Stomach (tissue), 9 donors: ENCODE measurements around the gene RBFOX1. TPM values are rescaled to one million over a fixed set of nuclear protein-coding genes. Genes with fewer than 3 reads are reported as not detected.

ENCODE experiments used
- DNase-seq, 2 donors: peaks; one replicate each; pipeline versions ENCODE4 v3.0.0 to v3.0.0-alpha.2; 2013 to 2019
- H3K27ac ChIP-seq, 5 donors: fragments of 200-600 bp in 4 of 5; sonication (generic) in 4 of 5; one replicate each; pipeline ENCODE4 v1.5.1; 2013 to 2019; ENCODE audit warnings: mild to moderate bottlenecking in 1 of 5, moderate library complexity in 1 of 5
- H3K27me3 ChIP-seq, 3 donors: fragments of 200-600 bp; sonication (generic); one replicate each; pipeline ENCODE4 v1.5.1; 2017 to 2019; ENCODE audit warnings: mixed run types in 1 of 3
- H3K36me3 ChIP-seq, 4 donors: fragments of 200-600 bp; sonication (generic); 1 replicate in 3 of 4; 2 replicates in 1 of 4; pipeline ENCODE4 v1.5.1; 2016 to 2019
- H3K4me1 ChIP-seq, 4 donors: fragments of 200-600 bp; sonication (generic); one replicate each; pipeline ENCODE4 v1.5.1; 2016 to 2019
- H3K4me3 ChIP-seq, 4 donors: fragments of 200-600 bp; sonication (generic) in 3 of 4; one replicate each; pipeline ENCODE4 v1.5.1; 2016 to 2019; ENCODE audit warnings: mild to moderate bottlenecking in 1 of 4
- H3K9me3 ChIP-seq, 4 donors: fragments of 200-600 bp; sonication (generic); one replicate each; pipeline ENCODE4 v1.5.1; 2016 to 2019
- EP300 ChIP-seq: sonication (generic); formaldehyde crosslinking; IDR thresholded peaks from one replicate; pipeline ENCODE4 v1.6.1; 2017; ENCODE audit warnings: antibody characterized with exemption
- POLR2A ChIP-seq, 4 donors: fragments of 450-650 bp; IDR thresholded peaks; one replicate each; pipeline ENCODE4 v1.6.1; 2016; ENCODE audit warnings: antibody characterized with exemption in 4 of 4, control low read depth in 2 of 4, mild to moderate bottlenecking in 1 of 4, moderate library complexity in 1 of 4
- POLR2AphosphoS5 ChIP-seq, 3 donors: sonication (generic); formaldehyde crosslinking; IDR thresholded peaks; one replicate each; pipeline ENCODE4 v1.6.1; 2016; ENCODE audit warnings: antibody characterized with exemption in 3 of 3
- WGBS, 5 donors: extraction: QIAGEN DNeasy Blood & Tissue Kit in 3 of 5; methylation state at CpG; one replicate each; pipeline versions ENCODE4 v1.1.5 to v1.1.7; 2013 to 2018; 5-methylcytosine and 5-hydroxymethylcytosine counted together
- intact Hi-C: fragments of 100-400 bp; cut with DNase I; formaldehyde crosslinking; loops from one replicate; pipeline ENCODE4 v1.15.1; 2023; ENCODE audit warnings: low total_unique reads
- polyA plus RNA-seq, 3 donors: library from polyadenylated mRNA; stranded (reverse); fragments of 200-250 nt; gene quantifications; one replicate each; pipeline ENCODE4 v1.2.3, GENCODE V29; 2013
- total RNA-seq, 5 donors: library from RNA; depleted of rRNA; stranded (reverse); fragments of >200 nt; gene quantifications; one replicate each; pipeline versions ENCODE4 v1.1.0 to v1.2.3, GENCODE V29; 2014 to 2016
- TF ChIP-seq, protein P1 (sequence below), 7 experiments: fragments of 450-650 bp in 4 of 7; fragments of 200-600 bp in 3 of 7; sonication (generic) in 3 of 7; IDR thresholded peaks; one replicate each; pipeline ENCODE4 v1.5.1; 2016 to 2019; ENCODE audit warnings: antibody characterized with exemption in 7 of 7, control low read depth in 2 of 7, mild to moderate bottlenecking in 1 of 7
- donor health status: healthy with polysubstance abuse.
- donor health status: Bipolar disorder and iron deficiency.
- donor health status: healthy.

The RBFOX1 gene
- total and polyA plus RNA-seq, 8 donors: 0.03 to 20.9 (median 0.35) TPM; not detected in 4

DNA sequence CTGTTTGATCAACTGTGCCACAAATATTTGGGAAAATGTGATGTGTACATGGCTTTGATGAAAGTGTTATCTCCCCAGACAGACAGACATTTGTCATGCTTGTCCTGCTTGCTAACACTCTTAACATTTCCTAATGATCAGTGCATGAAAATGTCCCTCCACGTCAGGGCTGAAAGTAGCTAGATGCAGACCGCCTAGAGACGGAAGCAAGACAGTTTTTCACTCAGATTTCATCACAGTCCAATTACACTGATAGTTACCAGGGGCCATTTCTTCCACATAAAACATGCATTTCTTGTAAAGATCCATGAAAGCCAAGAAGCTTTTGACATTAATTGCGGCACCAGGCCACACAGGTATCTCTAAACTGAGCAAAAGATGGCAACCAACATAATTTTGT, 347.7 kb downstream of the RBFOX1 start:
- Histone ChIP-seq H3K27ac (no peak overlapping the region), H3K9me3 (no peaks in the 10 kb centered on the region), H3K36me3 (no peaks in the 10 kb centered on the region), H3K27me3 (no peaks in the 10 kb centered on the region), H3K4me3 (no peak overlapping the region), H3K4me1 (no peaks in the 10 kb centered on the region)
- WGBS, 5 donors: 77 to 93% (median 88%) methylated on average over 4 of the region's 4 CpGs
- DNase-seq: no peak
- TF ChIP-seq POLR2AphosphoS5 (IDR thresholded peaks at IDR 0.05): no peak
- TF ChIP-seq POLR2A (IDR thresholded peaks at IDR 0.05): no peak
- TF ChIP-seq, protein P1, sequence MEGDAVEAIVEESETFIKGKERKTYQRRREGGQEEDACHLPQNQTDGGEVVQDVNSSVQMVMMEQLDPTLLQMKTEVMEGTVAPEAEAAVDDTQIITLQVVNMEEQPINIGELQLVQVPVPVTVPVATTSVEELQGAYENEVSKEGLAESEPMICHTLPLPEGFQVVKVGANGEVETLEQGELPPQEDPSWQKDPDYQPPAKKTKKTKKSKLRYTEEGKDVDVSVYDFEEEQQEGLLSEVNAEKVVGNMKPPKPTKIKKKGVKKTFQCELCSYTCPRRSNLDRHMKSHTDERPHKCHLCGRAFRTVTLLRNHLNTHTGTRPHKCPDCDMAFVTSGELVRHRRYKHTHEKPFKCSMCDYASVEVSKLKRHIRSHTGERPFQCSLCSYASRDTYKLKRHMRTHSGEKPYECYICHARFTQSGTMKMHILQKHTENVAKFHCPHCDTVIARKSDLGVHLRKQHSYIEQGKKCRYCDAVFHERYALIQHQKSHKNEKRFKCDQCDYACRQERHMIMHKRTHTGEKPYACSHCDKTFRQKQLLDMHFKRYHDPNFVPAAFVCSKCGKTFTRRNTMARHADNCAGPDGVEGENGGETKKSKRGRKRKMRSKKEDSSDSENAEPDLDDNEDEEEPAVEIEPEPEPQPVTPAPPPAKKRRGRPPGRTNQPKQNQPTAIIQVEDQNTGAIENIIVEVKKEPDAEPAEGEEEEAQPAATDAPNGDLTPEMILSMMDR (IDR thresholded peaks at IDR 0.05): no peak
- TF ChIP-seq EP300: no peak
- intact Hi-C loops: no loop called here

- H3K4me3 ChIP-seq: no peak overlapping the region
- H3K4me1 ChIP-seq: no peaks in the 10 kb centered on the region
- H3K36me3 ChIP-seq: no peaks in the 10 kb centered on the region
- H3K27me3 ChIP-seq: no peaks in the 10 kb centered on the region
- no peak for TF ChIP-seq POLR2AphosphoS5 (IDR thresholded peaks at IDR 0.05)
- no peak for TF ChIP-seq POLR2A (IDR thresholded peaks at IDR 0.05)
- TF ChIP-seq EP300: no peak
- TF ChIP-seq, protein P1 (IDR thresholded peaks at IDR 0.05): no peak
- WGBS, 5 donors: 39 to 56% (median 44%) methylated on average over 5 of the region's 5 CpGs
- no peaks in the 10 kb centered on the region for H3K9me3 ChIP-seq
- H3K27ac ChIP-seq: no peak overlapping the region
- intact Hi-C loops: no loop called here
- no peak for DNase-seq
These were observed 356.2 kb downstream of the RBFOX1 start for GRCh38 chr16:7688811-7689210.

GRCh38 chr16:7689234-7689633, 356.6 kb downstream of the RBFOX1 start:
- WGBS, 5 donors: 69 to 91% (median 87%) methylated on average over 1 of the region's 1 CpG
- intact Hi-C loops: no loop called here
- Histone ChIP-seq H3K27me3 (no peaks in the 10 kb centered on the region), H3K27ac (no peak overlapping the region), H3K4me3 (no peak overlapping the region), H3K9me3 (no peaks in the 10 kb centered on the region), H3K4me1 (no peaks in the 10 kb centered on the region), H3K36me3 (no peaks in the 10 kb centered on the region)
- no peak for TF ChIP-seq POLR2AphosphoS5 (IDR thresholded peaks at IDR 0.05)
- TF ChIP-seq EP300: no peak
- TF ChIP-seq POLR2A (IDR thresholded peaks at IDR 0.05): no peak
- TF ChIP-seq, protein P1 (IDR thresholded peaks at IDR 0.05): no peak
- DNase-seq: no peak

- Histone ChIP-seq H3K36me3 (no peaks in the 10 kb centered on the region), H3K9me3 (no peaks in the 10 kb centered on the region), H3K27me3 (no peaks in the 10 kb centered on the region), H3K27ac (no peak overlapping the region), H3K4me3 (no peak overlapping the region), H3K4me1 (no peaks in the 10 kb centered on the region)
- intact Hi-C loops: no loop called here
- DNase-seq: no peak
- 78 to 90% (median 80%) methylated on average over 4 of the region's 4 CpGs for WGBS, 5 donors
- no peak for TF ChIP-seq POLR2AphosphoS5 (IDR thresholded peaks at IDR 0.05)
- TF ChIP-seq, protein P1 (IDR thresholded peaks at IDR 0.05): no peak
- no peak for TF ChIP-seq POLR2A (IDR thresholded peaks at IDR 0.05)
These were observed 358.9 kb downstream of the RBFOX1 start for GRCh38 chr16:7691533-7691932.
